ENCODE results near the gene DIAPH2. TPM values are rescaled to one million over a fixed set of nuclear protein-coding genes. Genes with fewer than 3 reads are reported as not detected.

The DIAPH2 gene
- total RNA-seq, 1 experiment from 2014 or later, result 15.9 TPM

DNA sequence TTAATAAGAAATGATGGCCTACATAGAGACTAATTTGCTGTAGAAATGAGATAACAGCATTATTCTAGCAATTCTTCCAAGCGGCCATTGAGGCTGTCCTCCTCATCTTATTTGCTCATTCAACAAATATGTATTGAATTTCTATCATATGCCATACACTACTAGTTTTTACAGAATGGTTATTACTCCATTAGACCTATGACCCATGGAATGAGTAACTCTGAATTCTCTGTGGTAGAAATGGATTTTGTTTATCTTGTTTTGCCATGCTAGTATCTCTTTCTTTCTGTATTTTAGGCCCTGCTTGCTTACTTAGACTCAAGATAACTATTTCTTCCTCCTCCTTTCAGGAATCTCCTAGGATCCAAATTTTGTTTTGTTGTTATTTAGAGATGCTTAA, 302.6 kb downstream of the DIAPH2 start (continued):
- TF ChIP-seq, protein P1, sequence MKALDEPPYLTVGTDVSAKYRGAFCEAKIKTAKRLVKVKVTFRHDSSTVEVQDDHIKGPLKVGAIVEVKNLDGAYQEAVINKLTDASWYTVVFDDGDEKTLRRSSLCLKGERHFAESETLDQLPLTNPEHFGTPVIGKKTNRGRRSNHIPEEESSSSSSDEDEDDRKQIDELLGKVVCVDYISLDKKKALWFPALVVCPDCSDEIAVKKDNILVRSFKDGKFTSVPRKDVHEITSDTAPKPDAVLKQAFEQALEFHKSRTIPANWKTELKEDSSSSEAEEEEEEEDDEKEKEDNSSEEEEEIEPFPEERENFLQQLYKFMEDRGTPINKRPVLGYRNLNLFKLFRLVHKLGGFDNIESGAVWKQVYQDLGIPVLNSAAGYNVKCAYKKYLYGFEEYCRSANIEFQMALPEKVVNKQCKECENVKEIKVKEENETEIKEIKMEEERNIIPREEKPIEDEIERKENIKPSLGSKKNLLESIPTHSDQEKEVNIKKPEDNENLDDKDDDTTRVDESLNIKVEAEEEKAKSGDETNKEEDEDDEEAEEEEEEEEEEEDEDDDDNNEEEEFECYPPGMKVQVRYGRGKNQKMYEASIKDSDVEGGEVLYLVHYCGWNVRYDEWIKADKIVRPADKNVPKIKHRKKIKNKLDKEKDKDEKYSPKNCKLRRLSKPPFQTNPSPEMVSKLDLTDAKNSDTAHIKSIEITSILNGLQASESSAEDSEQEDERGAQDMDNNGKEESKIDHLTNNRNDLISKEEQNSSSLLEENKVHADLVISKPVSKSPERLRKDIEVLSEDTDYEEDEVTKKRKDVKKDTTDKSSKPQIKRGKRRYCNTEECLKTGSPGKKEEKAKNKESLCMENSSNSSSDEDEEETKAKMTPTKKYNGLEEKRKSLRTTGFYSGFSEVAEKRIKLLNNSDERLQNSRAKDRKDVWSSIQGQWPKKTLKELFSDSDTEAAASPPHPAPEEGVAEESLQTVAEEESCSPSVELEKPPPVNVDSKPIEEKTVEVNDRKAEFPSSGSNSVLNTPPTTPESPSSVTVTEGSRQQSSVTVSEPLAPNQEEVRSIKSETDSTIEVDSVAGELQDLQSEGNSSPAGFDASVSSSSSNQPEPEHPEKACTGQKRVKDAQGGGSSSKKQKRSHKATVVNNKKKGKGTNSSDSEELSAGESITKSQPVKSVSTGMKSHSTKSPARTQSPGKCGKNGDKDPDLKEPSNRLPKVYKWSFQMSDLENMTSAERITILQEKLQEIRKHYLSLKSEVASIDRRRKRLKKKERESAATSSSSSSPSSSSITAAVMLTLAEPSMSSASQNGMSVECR (CRISPR knock-in tag; IDR thresholded peaks at IDR 0.05; ENCODE audit: borderline replicate concordance), result no peak
- TF ChIP-seq, protein P2, sequence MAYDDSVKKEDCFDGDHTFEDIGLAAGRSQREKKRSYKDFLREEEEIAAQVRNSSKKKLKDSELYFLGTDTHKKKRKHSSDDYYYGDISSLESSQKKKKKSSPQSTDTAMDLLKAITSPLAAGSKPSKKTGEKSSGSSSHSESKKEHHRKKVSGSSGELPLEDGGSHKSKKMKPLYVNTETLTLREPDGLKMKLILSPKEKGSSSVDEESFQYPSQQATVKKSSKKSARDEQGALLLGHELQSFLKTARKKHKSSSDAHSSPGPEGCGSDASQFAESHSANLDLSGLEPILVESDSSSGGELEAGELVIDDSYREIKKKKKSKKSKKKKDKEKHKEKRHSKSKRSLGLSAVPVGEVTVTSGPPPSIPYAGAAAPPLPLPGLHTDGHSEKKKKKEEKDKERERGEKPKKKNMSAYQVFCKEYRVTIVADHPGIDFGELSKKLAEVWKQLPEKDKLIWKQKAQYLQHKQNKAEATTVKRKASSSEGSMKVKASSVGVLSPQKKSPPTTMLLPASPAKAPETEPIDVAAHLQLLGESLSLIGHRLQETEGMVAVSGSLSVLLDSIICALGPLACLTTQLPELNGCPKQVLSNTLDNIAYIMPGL (CRISPR knock-in tag; IDR thresholded peaks at IDR 0.05), result no peak
- TF ChIP-seq ETV6 (CRISPR knock-in tag; IDR thresholded peaks at IDR 0.05) (no peak), NFATC4 (CRISPR knock-in tag; IDR thresholded peaks at IDR 0.05) (no peak), EMX1 (CRISPR knock-in tag; IDR thresholded peaks at IDR 0.05) (no peak), CREM (CRISPR knock-in tag; IDR thresholded peaks at IDR 0.05) (no peak)
- TF ChIP-seq, protein P3, sequence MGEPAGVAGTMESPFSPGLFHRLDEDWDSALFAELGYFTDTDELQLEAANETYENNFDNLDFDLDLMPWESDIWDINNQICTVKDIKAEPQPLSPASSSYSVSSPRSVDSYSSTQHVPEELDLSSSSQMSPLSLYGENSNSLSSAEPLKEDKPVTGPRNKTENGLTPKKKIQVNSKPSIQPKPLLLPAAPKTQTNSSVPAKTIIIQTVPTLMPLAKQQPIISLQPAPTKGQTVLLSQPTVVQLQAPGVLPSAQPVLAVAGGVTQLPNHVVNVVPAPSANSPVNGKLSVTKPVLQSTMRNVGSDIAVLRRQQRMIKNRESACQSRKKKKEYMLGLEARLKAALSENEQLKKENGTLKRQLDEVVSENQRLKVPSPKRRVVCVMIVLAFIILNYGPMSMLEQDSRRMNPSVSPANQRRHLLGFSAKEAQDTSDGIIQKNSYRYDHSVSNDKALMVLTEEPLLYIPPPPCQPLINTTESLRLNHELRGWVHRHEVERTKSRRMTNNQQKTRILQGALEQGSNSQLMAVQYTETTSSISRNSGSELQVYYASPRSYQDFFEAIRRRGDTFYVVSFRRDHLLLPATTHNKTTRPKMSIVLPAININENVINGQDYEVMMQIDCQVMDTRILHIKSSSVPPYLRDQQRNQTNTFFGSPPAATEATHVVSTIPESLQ (CRISPR knock-in tag; IDR thresholded peaks at IDR 0.05), result no peak

DNA sequence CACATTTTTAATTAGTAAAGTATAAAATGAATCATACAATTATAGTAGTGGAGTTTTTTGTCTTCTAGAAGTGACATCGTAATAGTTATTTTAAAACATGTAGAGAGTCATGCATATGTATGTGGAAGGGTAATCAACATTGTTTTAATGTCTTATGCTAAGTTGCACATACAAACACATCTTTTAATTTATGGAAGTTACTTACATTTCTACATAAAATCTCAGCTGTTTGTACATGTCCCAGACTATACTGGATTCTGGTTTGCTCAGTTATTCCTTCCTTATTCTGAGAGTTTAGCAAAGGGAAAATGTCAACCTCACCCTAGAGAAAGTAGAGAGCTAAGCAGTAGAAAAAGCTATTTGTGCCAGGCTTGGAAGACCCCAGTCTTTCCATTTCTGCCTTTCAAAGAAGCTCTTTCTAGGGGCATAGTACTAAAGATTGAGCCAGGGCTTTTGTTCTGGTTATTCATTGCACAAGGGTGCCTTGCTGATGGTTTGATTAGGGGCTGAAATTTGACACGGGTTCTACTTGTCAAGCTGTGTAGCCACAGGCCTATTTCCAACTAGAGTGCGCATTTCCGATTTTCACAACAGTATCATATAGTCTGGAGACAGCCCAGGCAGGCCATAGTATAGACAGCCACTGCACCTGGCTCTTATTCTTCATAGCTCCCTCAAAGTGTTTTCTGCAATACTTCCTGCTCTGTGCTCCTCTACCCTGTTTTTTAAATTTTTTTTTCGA, 305.4 kb downstream of the DIAPH2 start:
- H3K27ac Mint-ChIP-seq, result no peak overlapping the region
- CTCF ChIA-PET, result interaction anchor here (1.5 kb wide), 1 partner anchor 617 kb away, joined by 4 read pairs; no protein-coding TSS in a partner anchor
- H3K4me3 Mint-ChIP-seq, result no peak overlapping the region
- no peaks in the 10 kb centered on the region for H3K9me3 Mint-ChIP-seq
- no peaks in the 10 kb centered on the region for H3K27me3 Mint-ChIP-seq (ENCODE audit: low read depth)
- peaks cover 23% of the 10 kb centered on the region for H3K4me1 Mint-ChIP-seq
- POLR2A ChIA-PET, result no interaction called here
- no peaks in the 10 kb centered on the region for H3K36me3 Mint-ChIP-seq
- no peak for ATAC-seq
- DNase-seq (ENCODE audit: low spot score), result no peak
- TF ChIP-seq, protein P4, sequence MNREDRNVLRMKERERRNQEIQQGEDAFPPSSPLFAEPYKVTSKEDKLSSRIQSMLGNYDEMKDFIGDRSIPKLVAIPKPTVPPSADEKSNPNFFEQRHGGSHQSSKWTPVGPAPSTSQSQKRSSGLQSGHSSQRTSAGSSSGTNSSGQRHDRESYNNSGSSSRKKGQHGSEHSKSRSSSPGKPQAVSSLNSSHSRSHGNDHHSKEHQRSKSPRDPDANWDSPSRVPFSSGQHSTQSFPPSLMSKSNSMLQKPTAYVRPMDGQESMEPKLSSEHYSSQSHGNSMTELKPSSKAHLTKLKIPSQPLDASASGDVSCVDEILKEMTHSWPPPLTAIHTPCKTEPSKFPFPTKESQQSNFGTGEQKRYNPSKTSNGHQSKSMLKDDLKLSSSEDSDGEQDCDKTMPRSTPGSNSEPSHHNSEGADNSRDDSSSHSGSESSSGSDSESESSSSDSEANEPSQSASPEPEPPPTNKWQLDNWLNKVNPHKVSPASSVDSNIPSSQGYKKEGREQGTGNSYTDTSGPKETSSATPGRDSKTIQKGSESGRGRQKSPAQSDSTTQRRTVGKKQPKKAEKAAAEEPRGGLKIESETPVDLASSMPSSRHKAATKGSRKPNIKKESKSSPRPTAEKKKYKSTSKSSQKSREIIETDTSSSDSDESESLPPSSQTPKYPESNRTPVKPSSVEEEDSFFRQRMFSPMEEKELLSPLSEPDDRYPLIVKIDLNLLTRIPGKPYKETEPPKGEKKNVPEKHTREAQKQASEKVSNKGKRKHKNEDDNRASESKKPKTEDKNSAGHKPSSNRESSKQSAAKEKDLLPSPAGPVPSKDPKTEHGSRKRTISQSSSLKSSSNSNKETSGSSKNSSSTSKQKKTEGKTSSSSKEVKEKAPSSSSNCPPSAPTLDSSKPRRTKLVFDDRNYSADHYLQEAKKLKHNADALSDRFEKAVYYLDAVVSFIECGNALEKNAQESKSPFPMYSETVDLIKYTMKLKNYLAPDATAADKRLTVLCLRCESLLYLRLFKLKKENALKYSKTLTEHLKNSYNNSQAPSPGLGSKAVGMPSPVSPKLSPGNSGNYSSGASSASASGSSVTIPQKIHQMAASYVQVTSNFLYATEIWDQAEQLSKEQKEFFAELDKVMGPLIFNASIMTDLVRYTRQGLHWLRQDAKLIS (CRISPR knock-in tag; IDR thresholded peaks at IDR 0.05; ENCODE audit: borderline replicate concordance), result no peak
- no peak for TF ChIP-seq ZNF263 (CRISPR knock-in tag; IDR thresholded peaks at IDR 0.05; ENCODE audit: low read depth)
- TF ChIP-seq, protein P5, sequence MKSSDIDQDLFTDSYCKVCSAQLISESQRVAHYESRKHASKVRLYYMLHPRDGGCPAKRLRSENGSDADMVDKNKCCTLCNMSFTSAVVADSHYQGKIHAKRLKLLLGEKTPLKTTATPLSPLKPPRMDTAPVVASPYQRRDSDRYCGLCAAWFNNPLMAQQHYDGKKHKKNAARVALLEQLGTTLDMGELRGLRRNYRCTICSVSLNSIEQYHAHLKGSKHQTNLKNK (CRISPR knock-in tag; IDR thresholded peaks at IDR 0.05), result no peak
- TF ChIP-seq, protein P2 (CRISPR knock-in tag; IDR thresholded peaks at IDR 0.05), result no peak
- no peak for TF ChIP-seq CREB1 (CRISPR knock-in tag; IDR thresholded peaks at IDR 0.05)
- no peak for TF ChIP-seq GABPB1 (CRISPR knock-in tag; IDR thresholded peaks at IDR 0.05)
- TF ChIP-seq ZNF423 (CRISPR knock-in tag; IDR thresholded peaks at IDR 0.05), result no peak
- TF ChIP-seq ZNF671 (CRISPR knock-in tag; IDR thresholded peaks at IDR 0.05), result no peak
- TF ChIP-seq, protein P6, sequence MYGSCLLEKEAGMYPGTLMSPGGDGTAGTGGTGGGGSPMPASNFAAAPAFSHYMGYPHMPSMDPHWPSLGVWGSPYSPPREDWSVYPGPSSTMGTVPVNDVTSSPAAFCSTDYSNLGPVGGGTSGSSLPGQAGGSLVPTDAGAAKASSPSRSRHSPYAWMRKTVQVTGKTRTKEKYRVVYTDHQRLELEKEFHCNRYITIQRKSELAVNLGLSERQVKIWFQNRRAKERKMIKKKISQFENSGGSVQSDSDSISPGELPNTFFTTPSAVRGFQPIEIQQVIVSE (CRISPR knock-in tag; IDR thresholded peaks at IDR 0.05; ENCODE audit: borderline replicate concordance), result no peak
- TF ChIP-seq, protein P7, sequence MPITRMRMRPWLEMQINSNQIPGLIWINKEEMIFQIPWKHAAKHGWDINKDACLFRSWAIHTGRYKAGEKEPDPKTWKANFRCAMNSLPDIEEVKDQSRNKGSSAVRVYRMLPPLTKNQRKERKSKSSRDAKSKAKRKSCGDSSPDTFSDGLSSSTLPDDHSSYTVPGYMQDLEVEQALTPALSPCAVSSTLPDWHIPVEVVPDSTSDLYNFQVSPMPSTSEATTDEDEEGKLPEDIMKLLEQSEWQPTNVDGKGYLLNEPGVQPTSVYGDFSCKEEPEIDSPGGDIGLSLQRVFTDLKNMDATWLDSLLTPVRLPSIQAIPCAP (CRISPR knock-in tag; IDR thresholded peaks at IDR 0.05), result no peak
- no peak for TF ChIP-seq OVOL2 (CRISPR knock-in tag; IDR thresholded peaks at IDR 0.05; ENCODE audit: borderline replicate concordance)
- TF ChIP-seq TP53 (CRISPR knock-in tag; IDR thresholded peaks at IDR 0.05), result no peak
- no peak for TF ChIP-seq HMGA2 (CRISPR knock-in tag; IDR thresholded peaks at IDR 0.05)
- TF ChIP-seq NR3C1 (CRISPR knock-in tag; conservative IDR thresholded peaks at IDR 0.05; ENCODE audit: low read depth), result no peak
